HFFc6 (cell line): Measurements from ENCODE around the gene WASF3. TPM values are rescaled to one million over a fixed set of nuclear protein-coding genes. Genes with fewer than 3 reads are reported as not detected.

Experiments used
- DNase-seq: peaks from one replicate; pipeline ENCODE4 v3.0.0-alpha.2; 2018
- H3K27ac Mint-ChIP-seq: 2 replicates; pipeline ENCODE4 v1.8.0; 2020; ENCODE audit warnings: mild to moderate bottlenecking, mixed read lengths
- H3K27me3 Mint-ChIP-seq: 2 replicates; pipeline ENCODE4 v1.8.0; 2021; ENCODE audit warnings: mild to moderate bottlenecking, moderate library complexity, mixed read lengths; ENCODE audit not compliant: insufficient read depth
- H3K36me3 Mint-ChIP-seq: 2 replicates; pipeline ENCODE4 v1.8.0; 2021; ENCODE audit warnings: low read depth, mixed read lengths
- H3K4me1 Mint-ChIP-seq: 2 replicates; pipeline ENCODE4 v1.8.0; 2020; ENCODE audit warnings: low read depth, mixed read lengths
- H3K4me3 Mint-ChIP-seq: 2 replicates; pipeline ENCODE4 v1.8.0; 2020; ENCODE audit warnings: mild to moderate bottlenecking, moderate library complexity, mixed read lengths
- H3K9me3 Mint-ChIP-seq: 2 replicates; pipeline ENCODE4 v1.8.0; 2020; ENCODE audit warnings: mild to moderate bottlenecking, mixed read lengths
- CTCF ChIP-seq: fragments of 200-600 bp; sonication (generic); IDR thresholded peaks from 2 replicates; pipeline ENCODE4 v1.5.0; 2021; ENCODE audit warnings: antibody characterized with exemption, mild to moderate bottlenecking
- total RNA-seq, 6 experiments: library from RNA; stranded (reverse); fragmentation: NEBNext Ultra II Directional; extraction: Animal tissue kit (Norgen Biotek cat#: 25700); gene quantifications; 2 replicates in 1 of 6; 3 replicates in 5 of 6; pipeline ENCODE4 v1.2.3, GENCODE V29; 2021

Gene WASF3
- total RNA-seq, 6 experiments from 2014 or later, result 26.4 to 32.9 (median 28.2) TPM

- H3K36me3 Mint-ChIP-seq, result no peaks in the 10 kb centered on the region
- no peak for TF ChIP-seq CTCF
- no peaks in the 10 kb centered on the region for H3K9me3 Mint-ChIP-seq
- H3K27ac Mint-ChIP-seq, result no peak overlapping the region
- H3K4me1 Mint-ChIP-seq, result no peaks in the 10 kb centered on the region
- peaks cover 12% of the 10 kb centered on the region for H3K27me3 Mint-ChIP-seq
- no peak overlapping the region for H3K4me3 Mint-ChIP-seq
- no peak for DNase-seq
Observed at GRCh38 chr13:26528527-26528926, 29.0 kb upstream of the WASF3 start.

- Mint-ChIP-seq H3K9me3 (no peaks in the 10 kb centered on the region), H3K36me3 (no peaks in the 10 kb centered on the region), H3K4me1 (no peaks in the 10 kb centered on the region), H3K27me3 (peaks cover 15% of the 10 kb centered on the region), H3K4me3 (no peak overlapping the region), H3K27ac (no peak overlapping the region)
- peak; percentile 41 for DNase-seq
- no peak for TF ChIP-seq CTCF
Observed at GRCh38 chr13:26529441-26529840, 28.0 kb upstream of the WASF3 start.

GRCh38 chr13:26531742-26532141 is 25.7 kb upstream of the WASF3 start:
- Mint-ChIP-seq H3K9me3 (no peaks in the 10 kb centered on the region), H3K4me3 (no peak overlapping the region), H3K4me1 (no peaks in the 10 kb centered on the region), H3K36me3 (no peaks in the 10 kb centered on the region), H3K27me3 (peaks cover 10% of the 10 kb centered on the region), H3K27ac (no peak overlapping the region)
- DNase-seq, result no peak
- no peak for TF ChIP-seq CTCF

GRCh38 chr13:26534036-26534726 is 23.3 kb upstream of the WASF3 start:
- TF ChIP-seq CTCF, result no peak
- no peaks in the 10 kb centered on the region for H3K36me3 Mint-ChIP-seq
- no peak overlapping the region for H3K4me3 Mint-ChIP-seq
- no peak overlapping the region for H3K27ac Mint-ChIP-seq
- no peak for DNase-seq
- peaks cover 15% of the 10 kb centered on the region for H3K27me3 Mint-ChIP-seq
- no peaks in the 10 kb centered on the region for H3K4me1 Mint-ChIP-seq
- no peaks in the 10 kb centered on the region for H3K9me3 Mint-ChIP-seq

- H3K4me1 Mint-ChIP-seq, result no peaks in the 10 kb centered on the region
- TF ChIP-seq CTCF, result no peak
- no peaks in the 10 kb centered on the region for H3K9me3 Mint-ChIP-seq
- H3K36me3 Mint-ChIP-seq, result no peaks in the 10 kb centered on the region
- no peak for DNase-seq
- H3K27ac Mint-ChIP-seq, result no peak overlapping the region
- H3K27me3 Mint-ChIP-seq, result peaks cover 42% of the 10 kb centered on the region
- no peak overlapping the region for H3K4me3 Mint-ChIP-seq
Observed at GRCh38 chr13:26538363-26539317, 18.8 kb upstream of the WASF3 start.
